Muscle layer of duodenum (tissue), 2 donors: ENCODE data around the gene ADARB1.

Source experiments
- H3K27ac ChIP-seq: one replicate; pipeline ENCODE4 v1.7.0; 2013; ENCODE audit warnings: mild to moderate bottlenecking, low read length
- H3K27me3 ChIP-seq: one replicate; pipeline ENCODE4 v1.7.0; 2013; ENCODE audit warnings: low read depth, mild to moderate bottlenecking, control low read depth, low read length
- H3K36me3 ChIP-seq, 2 donors: one replicate each; pipeline ENCODE4 v1.7.0; 2013; ENCODE audit warnings: low read length in 2 of 2, control low read depth in 1 of 2, mild to moderate bottlenecking in 1 of 2; ENCODE audit not compliant: insufficient read depth in 2 of 2, control insufficient read depth in 1 of 2
- H3K4me1 ChIP-seq, 2 donors: one replicate each; pipeline ENCODE4 v1.7.0; 2013; ENCODE audit warnings: low read length in 2 of 2, mild to moderate bottlenecking in 2 of 2, control low read depth in 1 of 2, moderate library complexity in 1 of 2; ENCODE audit not compliant: insufficient read depth in 2 of 2, control insufficient read depth in 1 of 2
- H3K4me3 ChIP-seq, 2 donors: one replicate each; pipeline ENCODE4 v1.7.0; 2013; ENCODE audit warnings: low read length in 2 of 2, low read depth in 1 of 2, mild to moderate bottlenecking in 1 of 2
- H3K9me3 ChIP-seq, 2 donors: one replicate each; pipeline ENCODE4 v1.7.0; 2013; ENCODE audit warnings: low read length in 2 of 2, control low read depth in 1 of 2, mild to moderate bottlenecking in 1 of 2; ENCODE audit not compliant: control insufficient read depth in 1 of 2
- donor health status: healthy.

The ADARB1 gene

DNA sequence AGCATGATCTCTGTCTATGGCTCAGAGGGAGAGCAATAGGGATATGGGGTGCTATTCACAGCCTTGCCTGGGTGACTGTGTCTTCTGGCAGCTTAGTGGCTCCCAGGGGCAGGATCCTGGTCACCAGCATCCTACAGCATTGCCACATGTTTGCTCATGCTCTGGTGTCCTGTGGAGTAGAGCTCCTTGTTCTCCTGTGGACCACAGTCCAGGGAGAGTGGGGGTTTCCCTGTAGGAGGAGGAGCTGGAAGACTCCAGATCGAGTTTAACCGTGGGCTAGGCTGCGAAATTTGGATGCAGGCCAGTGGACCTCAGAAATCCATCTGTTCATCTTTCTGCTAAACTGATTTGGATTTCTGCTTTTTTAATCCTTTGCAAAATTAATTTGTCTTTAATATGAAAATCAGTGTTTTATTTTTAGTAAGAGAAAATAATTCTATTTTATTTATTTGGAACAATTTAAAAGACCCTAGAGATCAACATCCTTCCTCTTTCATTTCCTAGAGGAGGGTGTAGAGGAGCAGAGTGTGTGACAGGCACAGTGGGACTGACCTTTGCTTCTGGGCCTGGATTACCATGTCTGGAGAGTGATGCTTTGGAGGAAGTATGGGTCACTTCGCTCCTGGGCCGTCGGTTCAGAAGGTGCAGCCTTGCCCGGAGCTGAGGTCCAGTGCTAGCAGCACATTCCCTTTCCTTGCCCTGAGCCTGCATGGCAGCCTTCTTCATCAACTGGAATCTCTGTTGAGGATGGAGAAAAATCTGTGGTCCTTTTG is 17.4 kb downstream of the ADARB1 start:
- Histone ChIP-seq H3K4me3 (no peak overlapping the region), H3K9me3 (no peaks in the 10 kb centered on the region), H3K27me3 (no peaks in the 10 kb centered on the region), H3K27ac (no peak overlapping the region), H3K36me3 (no peaks in the 10 kb centered on the region), H3K4me1 (peaks cover 0 to 15% of the 10 kb centered on the region in 2 donors)

DNA sequence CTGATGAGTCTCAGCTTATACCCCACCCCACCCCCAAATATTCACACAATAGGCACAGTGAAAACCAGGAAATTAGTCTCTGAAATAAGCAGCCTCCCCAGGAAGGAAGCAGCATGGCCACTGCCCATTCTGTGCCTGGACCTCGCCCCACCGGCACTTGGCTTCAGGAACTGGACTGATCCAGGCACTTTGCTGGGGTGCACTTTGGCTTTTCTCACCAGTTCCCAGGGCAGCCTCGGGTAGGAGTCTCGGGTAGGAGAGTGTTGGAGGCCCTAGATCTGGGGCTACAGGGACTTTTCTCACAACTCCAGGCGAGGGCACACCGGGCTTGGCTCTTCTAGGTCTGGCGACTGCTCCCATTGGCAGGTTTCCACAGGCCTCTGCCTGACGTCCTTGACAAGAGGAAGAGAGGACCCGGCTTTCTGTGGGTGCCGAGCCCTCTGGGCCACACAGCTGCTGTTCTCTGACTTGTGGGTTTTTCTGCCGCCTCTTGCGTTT is 18.7 kb downstream of the ADARB1 start:
- Histone ChIP-seq H3K36me3 (no peaks in the 10 kb centered on the region), H3K27me3 (no peaks in the 10 kb centered on the region), H3K4me3 (no peak overlapping the region), H3K4me1 (peaks cover 0 to 15% of the 10 kb centered on the region in 2 donors), H3K27ac (no peak overlapping the region), H3K9me3 (no peaks in the 10 kb centered on the region)

DNA sequence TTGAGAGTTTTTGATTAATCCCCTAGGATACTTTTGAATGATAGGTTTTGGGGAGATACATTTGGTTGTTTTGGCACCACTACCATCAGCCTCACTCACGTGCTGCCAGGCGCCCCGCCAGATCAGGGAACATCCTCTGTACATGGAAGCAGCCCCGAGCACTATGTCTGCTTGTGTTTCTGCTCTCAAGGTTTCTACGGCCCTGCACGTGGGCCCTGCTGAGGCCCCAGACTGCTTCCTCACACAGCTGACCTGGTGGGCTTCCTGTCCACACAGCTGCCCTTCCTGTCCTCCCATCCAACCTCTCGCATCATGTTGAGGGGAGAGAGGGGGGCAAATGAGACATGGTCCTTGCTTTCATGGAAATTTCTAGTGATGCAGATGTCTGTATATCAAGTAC is 20.0 kb downstream of the ADARB1 start:
- Histone ChIP-seq H3K27me3 (no peaks in the 10 kb centered on the region), H3K27ac (no peak overlapping the region), H3K9me3 (no peaks in the 10 kb centered on the region), H3K36me3 (no peaks in the 10 kb centered on the region), H3K4me1 (peaks cover 0 to 15% of the 10 kb centered on the region in 2 donors), H3K4me3 (no peak overlapping the region)

GRCh38 chr21:45095505-45095904 is 21.1 kb downstream of the ADARB1 start:
- no peaks in the 10 kb centered on the region for H3K27me3 ChIP-seq
- H3K4me1 ChIP-seq = peaks cover 0 to 15% of the 10 kb centered on the region in 2 donors
- no peaks in the 10 kb centered on the region for H3K9me3 ChIP-seq
- H3K36me3 ChIP-seq = no peaks in the 10 kb centered on the region
- H3K27ac ChIP-seq = no peak overlapping the region
- no peak overlapping the region for H3K4me3 ChIP-seq

DNA sequence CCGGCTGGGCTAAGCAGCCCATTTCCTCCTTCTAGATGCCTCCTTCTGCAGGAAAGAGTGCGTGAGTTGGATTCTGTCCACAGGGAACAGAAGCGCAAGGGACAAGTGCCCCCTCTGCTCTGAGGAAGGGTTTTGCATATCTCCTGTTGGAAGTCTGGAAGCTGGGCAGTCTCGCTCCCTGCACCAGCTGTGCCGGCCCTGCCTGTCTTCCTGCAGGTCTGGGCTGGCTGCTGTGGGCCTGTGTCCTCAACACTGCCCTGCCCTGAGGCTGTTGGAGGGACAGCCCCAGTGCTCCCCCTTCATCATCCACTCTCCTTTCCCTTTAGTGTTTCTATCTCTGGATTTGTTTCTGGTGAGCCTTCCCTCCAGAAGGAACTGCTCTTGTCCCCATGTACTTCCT is 21.8 kb downstream of the ADARB1 start:
- H3K27ac ChIP-seq = no peak overlapping the region
- peaks cover 0 to 15% of the 10 kb centered on the region in 2 donors for H3K4me1 ChIP-seq
- no peaks in the 10 kb centered on the region for H3K9me3 ChIP-seq
- no peaks in the 10 kb centered on the region for H3K27me3 ChIP-seq
- no peak overlapping the region for H3K4me3 ChIP-seq
- no peaks in the 10 kb centered on the region for H3K36me3 ChIP-seq

- no peak overlapping the region for H3K4me3 ChIP-seq
- no peak overlapping the region for H3K27ac ChIP-seq
These were observed 23.5 kb downstream of the ADARB1 start for GRCh38 chr21:45097827-45098387.

GRCh38 chr21:45098867-45099266 is 24.5 kb downstream of the ADARB1 start:
- H3K27ac ChIP-seq = no peak overlapping the region
- no peaks in the 10 kb centered on the region for H3K36me3 ChIP-seq
- H3K4me3 ChIP-seq = no peak overlapping the region
- peaks cover 6 to 7% of the 10 kb centered on the region in 2 donors for H3K4me1 ChIP-seq
- no peaks in the 10 kb centered on the region for H3K27me3 ChIP-seq
- no peaks in the 10 kb centered on the region for H3K9me3 ChIP-seq

More at GRCh38 chr21:45097827-45098387, 23.5 kb downstream of the ADARB1 start:
- Histone ChIP-seq H3K4me1 (peaks cover 6 to 13% of the 10 kb centered on the region in 2 donors), H3K9me3 (no peaks in the 10 kb centered on the region), H3K36me3 (no peaks in the 10 kb centered on the region), H3K27me3 (no peaks in the 10 kb centered on the region)

- Histone ChIP-seq H3K4me1 (peaks cover 8 to 13% of the 10 kb centered on the region in 2 donors), H3K36me3 (no peaks in the 10 kb centered on the region), H3K27me3 (no peaks in the 10 kb centered on the region), H3K27ac (no peak overlapping the region), H3K9me3 (no peaks in the 10 kb centered on the region), H3K4me3 (no peak overlapping the region)
These were observed 25.2 kb downstream of the ADARB1 start for GRCh38 chr21:45099571-45099970.

GRCh38 chr21:45100866-45101265 is 26.5 kb downstream of the ADARB1 start:
- no peaks in the 10 kb centered on the region for H3K9me3 ChIP-seq
- H3K4me3 ChIP-seq = no peak overlapping the region
- peaks cover 12 to 14% of the 10 kb centered on the region in 2 donors for H3K4me1 ChIP-seq
- no peaks in the 10 kb centered on the region for H3K36me3 ChIP-seq
- no peaks in the 10 kb centered on the region for H3K27me3 ChIP-seq
- H3K27ac ChIP-seq = no peak overlapping the region

DNA sequence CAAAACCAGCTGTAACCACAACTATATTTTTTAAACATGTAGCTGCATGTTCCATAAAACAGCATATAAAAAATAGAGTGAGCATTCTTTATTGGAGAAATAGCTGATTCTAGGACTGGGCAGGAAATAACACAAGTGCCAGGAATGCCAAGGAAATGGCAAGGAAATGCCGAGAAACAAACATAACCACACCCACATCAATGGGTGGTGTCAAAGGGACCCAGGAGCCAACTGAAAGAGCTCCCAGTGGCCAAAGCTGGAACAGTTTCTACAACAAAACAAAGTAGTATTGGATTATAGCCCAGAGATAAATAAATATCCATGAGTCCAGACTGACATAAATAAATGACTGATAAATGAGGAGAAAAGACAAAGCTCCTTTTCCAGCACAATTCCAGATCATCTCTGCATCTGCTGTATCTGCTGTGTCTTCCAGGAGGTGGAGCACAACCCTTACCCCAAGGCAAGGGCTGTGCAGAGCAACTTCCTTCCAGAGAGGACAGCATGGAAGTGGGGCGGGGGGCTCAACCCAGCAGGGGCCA is 28.1 kb downstream of the ADARB1 start:
- Histone ChIP-seq H3K27ac (no peak overlapping the region), H3K4me3 (no peak overlapping the region), H3K27me3 (no peaks in the 10 kb centered on the region), H3K9me3 (no peaks in the 10 kb centered on the region), H3K4me1 (peaks cover 12 to 14% of the 10 kb centered on the region in 2 donors), H3K36me3 (no peaks in the 10 kb centered on the region)

GRCh38 chr21:45103971-45104520 is 29.7 kb downstream of the ADARB1 start:
- peaks cover 12 to 14% of the 10 kb centered on the region in 2 donors for H3K4me1 ChIP-seq
- H3K4me3 ChIP-seq = no peak overlapping the region
- H3K9me3 ChIP-seq = no peaks in the 10 kb centered on the region
- no peak overlapping the region for H3K27ac ChIP-seq
- no peaks in the 10 kb centered on the region for H3K36me3 ChIP-seq
- H3K27me3 ChIP-seq = no peaks in the 10 kb centered on the region
